ENCODE data around the gene FBXO34.

DNA sequence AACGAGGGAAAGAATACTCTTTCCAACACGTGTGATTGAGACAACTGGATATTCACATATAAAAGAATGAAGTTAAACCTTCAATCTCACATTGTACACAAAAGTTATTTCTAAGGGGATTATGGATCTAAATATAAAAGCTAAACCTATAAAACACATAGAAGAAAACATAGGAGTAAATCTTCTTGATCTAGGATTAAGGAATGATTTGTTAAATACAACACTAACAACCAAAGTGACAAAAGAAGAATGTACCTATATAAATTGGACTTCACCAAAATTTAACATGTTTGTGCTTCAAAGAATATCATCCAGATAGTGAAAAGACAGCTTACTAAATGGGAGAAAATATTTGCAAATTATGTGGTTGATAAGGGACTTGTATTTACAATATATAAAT lies 43.0 kb upstream of the FBXO34 start:
- TF ChIP-seq, protein P1, sequence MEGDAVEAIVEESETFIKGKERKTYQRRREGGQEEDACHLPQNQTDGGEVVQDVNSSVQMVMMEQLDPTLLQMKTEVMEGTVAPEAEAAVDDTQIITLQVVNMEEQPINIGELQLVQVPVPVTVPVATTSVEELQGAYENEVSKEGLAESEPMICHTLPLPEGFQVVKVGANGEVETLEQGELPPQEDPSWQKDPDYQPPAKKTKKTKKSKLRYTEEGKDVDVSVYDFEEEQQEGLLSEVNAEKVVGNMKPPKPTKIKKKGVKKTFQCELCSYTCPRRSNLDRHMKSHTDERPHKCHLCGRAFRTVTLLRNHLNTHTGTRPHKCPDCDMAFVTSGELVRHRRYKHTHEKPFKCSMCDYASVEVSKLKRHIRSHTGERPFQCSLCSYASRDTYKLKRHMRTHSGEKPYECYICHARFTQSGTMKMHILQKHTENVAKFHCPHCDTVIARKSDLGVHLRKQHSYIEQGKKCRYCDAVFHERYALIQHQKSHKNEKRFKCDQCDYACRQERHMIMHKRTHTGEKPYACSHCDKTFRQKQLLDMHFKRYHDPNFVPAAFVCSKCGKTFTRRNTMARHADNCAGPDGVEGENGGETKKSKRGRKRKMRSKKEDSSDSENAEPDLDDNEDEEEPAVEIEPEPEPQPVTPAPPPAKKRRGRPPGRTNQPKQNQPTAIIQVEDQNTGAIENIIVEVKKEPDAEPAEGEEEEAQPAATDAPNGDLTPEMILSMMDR (IDR thresholded peaks at IDR 0.05) = no peak
- no peak for TF ChIP-seq POLR2A (IDR thresholded peaks at IDR 0.05)

All from esophagus squamous epithelium (tissue), 4 donors.